Measurements from ENCODE around the gene ABL1.

The ABL1 gene

DNA sequence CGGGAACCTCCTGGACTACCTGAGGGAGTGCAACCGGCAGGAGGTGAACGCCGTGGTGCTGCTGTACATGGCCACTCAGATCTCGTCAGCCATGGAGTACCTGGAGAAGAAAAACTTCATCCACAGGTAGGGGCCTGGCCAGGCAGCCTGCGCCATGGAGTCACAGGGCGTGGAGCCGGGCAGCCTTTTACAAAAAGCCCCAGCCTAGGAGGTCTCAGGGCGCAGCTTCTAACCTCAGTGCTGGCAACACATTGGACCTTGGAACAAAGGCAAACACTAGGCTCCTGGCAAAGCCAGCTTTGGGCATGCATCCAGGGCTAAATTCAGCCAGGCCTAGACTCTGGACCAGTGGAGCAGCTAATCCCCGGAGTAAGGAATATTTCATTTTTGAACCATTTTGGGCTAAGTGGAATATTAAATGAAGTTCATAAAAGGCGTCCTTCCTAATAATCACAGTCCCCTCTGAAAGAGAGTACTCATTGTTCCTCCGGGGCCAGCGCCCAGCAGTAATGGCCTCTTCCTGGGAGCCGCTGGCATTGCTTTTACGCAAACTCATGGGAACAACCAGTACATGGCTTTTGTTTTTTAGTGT is 38.0 kb downstream of the ABL1 start:
- DNase-seq = no peak

DNA sequence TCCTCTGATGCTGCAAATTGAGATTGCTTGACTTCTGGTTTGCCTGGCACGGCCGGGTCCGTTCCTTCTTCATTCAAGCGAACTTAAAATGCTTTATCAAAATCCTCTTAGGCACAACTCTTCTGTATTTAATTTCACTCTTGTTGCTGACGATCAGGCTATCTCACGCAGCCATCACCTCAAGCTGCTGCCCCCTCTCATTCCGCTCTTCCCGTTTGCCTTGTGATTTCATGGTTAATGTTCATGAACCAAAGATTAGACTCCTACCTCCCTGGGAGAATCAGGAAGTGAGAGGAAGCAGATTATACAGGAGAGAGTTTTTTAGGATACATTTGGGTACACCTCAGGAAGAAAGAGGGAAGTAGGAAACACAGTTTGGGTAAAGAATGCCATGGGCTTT is 38.9 kb downstream of the ABL1 start:
- DNase-seq = no peak

GRCh38 chr9:130874783-130875182 is 39.7 kb downstream of the ABL1 start:
- no peak for DNase-seq

DNA sequence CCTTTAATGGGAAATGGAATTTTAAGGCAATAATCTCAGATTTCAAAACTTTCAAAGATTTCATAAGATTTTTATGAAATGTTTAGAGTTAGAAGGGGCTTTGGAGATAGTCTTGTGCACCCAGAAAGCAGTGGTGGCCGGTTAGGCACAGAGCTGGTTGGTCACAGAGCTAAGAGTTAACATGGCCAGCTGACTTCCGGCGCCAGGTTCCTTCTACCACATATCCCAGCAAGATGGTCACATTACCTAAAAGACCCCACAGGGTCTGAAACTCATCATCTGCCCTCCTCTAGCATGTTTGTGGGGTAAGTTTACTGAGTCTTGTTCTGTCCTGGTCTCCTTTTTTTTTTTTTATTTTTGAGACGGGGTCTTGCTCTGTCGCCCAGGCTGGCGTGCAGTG is 42.2 kb downstream of the ABL1 start:
- DNase-seq = no peak

DNA sequence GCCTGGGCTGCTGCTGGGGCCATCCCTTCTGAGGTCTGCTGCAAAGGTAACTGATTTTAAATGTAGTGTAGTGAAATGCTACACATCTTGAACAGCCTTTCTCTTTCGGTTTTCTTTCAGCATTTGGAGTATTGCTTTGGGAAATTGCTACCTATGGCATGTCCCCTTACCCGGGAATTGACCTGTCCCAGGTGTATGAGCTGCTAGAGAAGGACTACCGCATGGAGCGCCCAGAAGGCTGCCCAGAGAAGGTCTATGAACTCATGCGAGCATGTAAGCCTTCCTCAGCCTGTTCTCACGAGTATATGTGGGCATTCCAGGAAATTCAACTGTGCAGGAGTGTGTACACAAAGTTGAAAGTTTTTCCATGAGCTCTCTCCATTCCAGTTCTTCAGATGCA is 43.2 kb downstream of the ABL1 start:
- DNase-seq = no peak

GRCh38 chr9:130879863-130880411 is 44.9 kb downstream of the ABL1 start:
- no peak for DNase-seq

GRCh38 chr9:130880599-130881220 is 45.7 kb downstream of the ABL1 start:
- no peak for DNase-seq

GRCh38 chr9:130881516-130881915 is 46.5 kb downstream of the ABL1 start:
- DNase-seq = no peak

DNA sequence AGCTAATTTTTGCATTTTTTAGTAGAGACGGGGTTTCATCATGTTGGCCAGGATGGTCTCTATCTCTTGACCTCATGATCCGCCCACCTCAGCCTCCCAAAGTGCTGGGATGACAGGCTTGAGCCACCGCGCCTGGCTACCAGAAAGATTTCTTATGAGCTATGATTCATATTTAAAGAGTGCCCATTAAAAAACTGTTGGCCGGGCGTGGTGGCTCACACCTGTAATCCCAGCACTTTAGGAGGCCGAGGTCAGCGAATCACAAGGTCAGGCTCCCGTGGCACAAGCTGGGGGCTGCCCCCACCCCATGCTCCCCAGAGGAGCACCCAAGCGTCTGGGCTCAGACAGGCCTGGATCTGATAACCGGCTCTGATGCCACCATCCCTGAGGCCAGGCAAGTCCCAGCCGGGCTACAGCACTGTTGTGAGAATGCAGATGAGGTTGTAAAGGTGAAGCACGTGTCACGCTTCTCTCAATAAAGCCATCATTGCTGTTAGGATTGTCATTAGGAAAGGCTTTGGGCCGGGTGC is 47.7 kb downstream of the ABL1 start:
- DNase-seq = no peak

DNA sequence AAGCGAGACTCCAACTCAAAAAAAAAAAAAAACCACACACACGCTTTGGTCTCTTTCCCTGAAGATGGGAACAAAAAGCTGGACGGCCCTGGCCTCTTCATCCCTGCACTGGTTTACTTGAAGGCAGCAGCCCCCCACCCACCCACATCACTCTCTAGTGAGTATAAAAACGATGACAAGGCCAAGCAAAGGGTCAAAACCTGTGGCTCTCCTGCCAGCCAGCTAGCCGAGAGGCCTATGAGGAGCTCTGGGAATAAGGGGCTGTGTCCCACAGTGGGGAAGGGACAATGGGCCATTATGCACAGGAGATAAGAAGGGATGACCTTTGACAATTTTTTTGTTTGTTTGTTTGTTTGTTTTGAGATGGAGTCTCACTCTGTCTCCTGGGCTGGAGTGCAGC is 48.4 kb downstream of the ABL1 start:
- no peak for DNase-seq

- no peak for DNase-seq
Observed at GRCh38 chr9:130884111-130884531, 49.1 kb downstream of the ABL1 start.

- DNase-seq = no peak
Observed at GRCh38 chr9:130884542-130885483, 49.8 kb downstream of the ABL1 start.

DNA sequence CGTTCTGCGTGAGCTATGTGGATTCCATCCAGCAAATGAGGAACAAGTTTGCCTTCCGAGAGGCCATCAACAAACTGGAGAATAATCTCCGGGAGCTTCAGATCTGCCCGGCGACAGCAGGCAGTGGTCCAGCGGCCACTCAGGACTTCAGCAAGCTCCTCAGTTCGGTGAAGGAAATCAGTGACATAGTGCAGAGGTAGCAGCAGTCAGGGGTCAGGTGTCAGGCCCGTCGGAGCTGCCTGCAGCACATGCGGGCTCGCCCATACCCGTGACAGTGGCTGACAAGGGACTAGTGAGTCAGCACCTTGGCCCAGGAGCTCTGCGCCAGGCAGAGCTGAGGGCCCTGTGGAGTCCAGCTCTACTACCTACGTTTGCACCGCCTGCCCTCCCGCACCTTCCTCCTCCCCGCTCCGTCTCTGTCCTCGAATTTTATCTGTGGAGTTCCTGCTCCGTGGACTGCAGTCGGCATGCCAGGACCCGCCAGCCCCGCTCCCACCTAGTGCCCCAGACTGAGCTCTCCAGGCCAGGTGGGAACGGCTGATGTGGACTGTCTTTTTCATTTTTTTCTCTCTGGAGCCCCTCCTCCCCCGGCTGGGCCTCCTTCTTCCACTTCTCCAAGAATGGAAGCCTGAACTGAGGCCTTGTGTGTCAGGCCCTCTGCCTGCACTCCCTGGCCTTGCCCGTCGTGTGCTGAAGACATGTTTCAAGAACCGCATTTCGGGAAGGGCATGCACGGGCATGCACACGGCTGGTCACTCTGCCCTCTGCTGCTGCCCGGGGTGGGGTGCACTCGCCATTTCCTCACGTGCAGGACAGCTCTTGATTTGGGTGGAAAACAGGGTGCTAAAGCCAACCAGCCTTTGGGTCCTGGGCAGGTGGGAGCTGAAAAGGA is 50.7 kb downstream of the ABL1 start:
- DNase-seq = no peak

DNA sequence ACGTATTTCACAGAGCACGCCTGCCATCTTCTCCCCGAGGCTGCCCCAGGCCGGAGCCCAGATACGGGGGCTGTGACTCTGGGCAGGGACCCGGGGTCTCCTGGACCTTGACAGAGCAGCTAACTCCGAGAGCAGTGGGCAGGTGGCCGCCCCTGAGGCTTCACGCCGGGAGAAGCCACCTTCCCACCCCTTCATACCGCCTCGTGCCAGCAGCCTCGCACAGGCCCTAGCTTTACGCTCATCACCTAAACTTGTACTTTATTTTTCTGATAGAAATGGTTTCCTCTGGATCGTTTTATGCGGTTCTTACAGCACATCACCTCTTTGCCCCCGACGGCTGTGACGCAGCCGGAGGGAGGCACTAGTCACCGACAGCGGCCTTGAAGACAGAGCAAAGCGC is 51.9 kb downstream of the ABL1 start:
- no peak for DNase-seq

GRCh38 chr9:130887494-130888144 is 52.6 kb downstream of the ABL1 start:
- DNase-seq = no peak

- DNase-seq = no peak
Observed at GRCh38 chr9:130888146-130888885, 53.3 kb downstream of the ABL1 start.

DNA sequence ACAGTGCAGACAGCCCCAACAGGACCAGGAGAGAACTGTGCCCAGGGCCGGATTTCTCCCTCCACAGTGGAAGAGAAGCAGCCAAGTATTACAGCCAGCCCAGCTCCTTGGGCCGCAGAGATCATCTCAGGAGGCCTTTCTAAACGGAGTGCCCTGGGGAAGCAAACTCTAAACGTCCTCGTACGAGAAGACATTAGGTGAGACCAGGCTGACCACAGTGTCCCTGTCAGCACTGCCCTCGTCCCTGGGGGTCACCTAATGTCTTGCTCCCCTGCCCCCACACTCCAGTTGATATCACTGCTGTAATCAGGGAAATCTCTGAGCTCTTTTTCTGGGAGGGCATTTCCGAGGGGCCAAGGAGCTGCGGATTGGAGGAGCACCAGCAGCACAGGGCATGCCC is 55.1 kb downstream of the ABL1 start:
- no peak for DNase-seq

GRCh38 chr9:130890870-130891687 is 56.0 kb downstream of the ABL1 start:
- no peak for DNase-seq

DNA sequence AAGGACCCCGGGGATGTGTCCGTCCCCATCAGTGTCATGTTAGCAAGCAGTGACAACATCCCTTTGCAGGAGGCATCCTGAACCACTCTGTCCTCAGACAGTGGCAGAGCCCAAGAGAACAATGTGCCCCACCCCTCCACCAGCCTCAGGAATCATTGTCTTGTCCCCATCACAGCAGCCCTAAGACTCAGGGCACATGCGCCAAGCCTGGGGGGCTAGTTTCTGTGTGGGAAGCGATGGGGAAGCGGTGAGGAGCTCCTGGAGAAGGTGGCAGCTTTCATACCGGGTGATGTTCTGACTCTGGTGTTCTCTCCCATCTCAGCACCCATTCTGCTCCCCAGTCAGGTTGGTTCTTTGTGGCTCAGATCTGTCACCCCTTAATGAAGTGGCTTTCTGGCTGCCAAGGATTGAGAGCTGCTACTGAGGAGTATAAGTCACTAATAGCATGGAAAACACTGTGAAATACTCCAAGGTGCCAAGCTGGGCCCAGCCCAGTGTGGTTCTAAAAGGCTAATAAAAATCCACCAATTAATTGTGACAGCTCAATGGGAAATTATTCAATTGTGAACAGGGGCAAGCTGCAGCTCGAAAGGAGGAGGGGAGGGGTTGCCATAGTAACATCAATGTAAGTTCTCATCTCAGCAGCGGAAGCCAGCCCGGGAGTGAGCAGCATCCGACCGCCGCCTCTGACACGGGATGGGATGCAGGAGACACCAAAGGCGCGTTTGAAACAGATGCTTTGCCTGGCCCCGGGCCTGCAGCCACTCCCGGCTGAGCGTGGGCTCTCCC is 56.8 kb downstream of the ABL1 start:
- DNase-seq = peak; percentile 35
